GM13976 (cell line): Measurements from ENCODE around the gene CASP8.

Experiments
- DNase-seq: peaks from one replicate; pipeline ENCODE4 v3.0.0; 2012; ENCODE audit warnings: low spot score
- in situ Hi-C: fragments of 300-500 bp; cut with MboI; formaldehyde crosslinking; loops from one replicate; pipeline ENCODE4 v1.12.0; 2022; ENCODE audit warnings: low sequenced_read_pairs, mixed read lengths, inconsistent platforms; ENCODE audit not compliant: unreplicated experiment
- TF ChIP-seq, protein P1 (sequence below): IDR thresholded peaks from 2 replicates; pipeline ENCODE4 v1.5.1; 2012; ENCODE audit warnings: borderline replicate concordance, mild to moderate bottlenecking; ENCODE audit not compliant: insufficient read depth; ENCODE audit errors: extremely low read depth, missing control alignments, control extremely low read depth

Gene CASP8

DNA sequence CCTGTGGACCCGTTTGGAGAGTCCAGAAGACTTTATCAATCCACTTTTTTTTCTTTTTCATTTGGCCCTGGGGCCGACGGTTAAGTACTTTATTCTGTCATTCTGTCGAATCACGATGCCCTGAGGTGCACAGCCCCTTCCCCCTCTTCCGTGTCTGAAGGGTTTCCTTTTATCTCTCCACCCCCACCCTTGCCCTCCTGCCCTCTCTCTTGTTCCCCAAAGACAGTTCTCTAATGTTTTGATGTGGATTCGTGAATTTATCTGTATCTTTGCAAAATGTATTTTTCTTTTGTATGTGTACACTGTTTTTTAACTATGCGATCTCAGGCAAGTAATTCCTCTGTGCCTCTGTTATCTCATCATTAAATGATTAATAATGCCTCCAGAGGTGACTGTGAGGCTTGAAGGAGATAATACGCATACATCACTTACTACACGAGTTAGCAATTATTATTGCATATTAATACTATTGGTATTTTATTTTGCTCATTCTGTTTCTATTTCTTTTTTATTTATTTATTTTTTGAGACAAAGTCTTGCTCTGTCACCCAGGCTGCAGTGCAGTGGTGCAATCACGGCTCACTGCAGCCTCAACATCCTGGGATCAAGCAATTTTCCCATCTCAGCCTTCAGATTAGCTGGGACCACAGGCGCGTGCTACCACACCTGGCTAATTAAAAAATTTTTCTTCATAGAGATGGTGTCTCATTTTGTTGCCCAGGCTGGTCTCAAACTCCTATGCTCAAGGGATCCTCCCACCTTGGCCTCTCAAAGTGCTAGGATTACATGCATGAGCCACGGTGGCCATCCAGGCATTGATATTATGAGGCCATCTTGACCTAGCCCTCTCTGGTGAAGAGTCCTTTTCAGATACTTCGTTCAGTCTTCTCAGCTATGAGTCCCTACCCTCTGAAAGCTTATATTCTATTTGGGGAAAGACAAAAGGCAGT, 1.4 kb upstream of the CASP8 start:
- DNase-seq = no peak
- in situ Hi-C loops = no loop called here

DNA sequence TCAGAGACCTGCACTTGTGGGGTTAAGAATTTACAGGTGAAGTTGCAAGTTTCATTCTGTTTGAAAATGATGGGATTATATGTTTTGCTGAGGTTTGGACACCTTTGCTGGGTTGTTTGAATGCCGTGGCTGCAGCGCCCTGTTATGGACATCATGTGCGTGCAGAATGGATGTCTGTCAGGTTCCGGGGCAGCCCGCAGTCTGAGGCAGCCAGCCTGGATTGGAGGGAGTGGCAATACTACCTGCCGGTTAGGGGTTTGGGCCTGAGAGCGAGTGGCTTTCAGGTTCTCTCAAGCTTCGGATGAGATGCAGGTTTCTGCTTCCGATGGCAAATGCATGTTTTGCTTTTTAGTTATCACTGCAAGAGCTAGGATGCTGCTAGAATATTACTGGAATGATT, 1.1 kb downstream of the CASP8 start:
- TF ChIP-seq, protein P1, sequence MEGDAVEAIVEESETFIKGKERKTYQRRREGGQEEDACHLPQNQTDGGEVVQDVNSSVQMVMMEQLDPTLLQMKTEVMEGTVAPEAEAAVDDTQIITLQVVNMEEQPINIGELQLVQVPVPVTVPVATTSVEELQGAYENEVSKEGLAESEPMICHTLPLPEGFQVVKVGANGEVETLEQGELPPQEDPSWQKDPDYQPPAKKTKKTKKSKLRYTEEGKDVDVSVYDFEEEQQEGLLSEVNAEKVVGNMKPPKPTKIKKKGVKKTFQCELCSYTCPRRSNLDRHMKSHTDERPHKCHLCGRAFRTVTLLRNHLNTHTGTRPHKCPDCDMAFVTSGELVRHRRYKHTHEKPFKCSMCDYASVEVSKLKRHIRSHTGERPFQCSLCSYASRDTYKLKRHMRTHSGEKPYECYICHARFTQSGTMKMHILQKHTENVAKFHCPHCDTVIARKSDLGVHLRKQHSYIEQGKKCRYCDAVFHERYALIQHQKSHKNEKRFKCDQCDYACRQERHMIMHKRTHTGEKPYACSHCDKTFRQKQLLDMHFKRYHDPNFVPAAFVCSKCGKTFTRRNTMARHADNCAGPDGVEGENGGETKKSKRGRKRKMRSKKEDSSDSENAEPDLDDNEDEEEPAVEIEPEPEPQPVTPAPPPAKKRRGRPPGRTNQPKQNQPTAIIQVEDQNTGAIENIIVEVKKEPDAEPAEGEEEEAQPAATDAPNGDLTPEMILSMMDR = no peak
- in situ Hi-C loops = no loop called here
- DNase-seq = no peak

More for the DNA sequence above, 1.4 kb upstream of the CASP8 start:
- TF ChIP-seq, protein P1 = no peak

DNA sequence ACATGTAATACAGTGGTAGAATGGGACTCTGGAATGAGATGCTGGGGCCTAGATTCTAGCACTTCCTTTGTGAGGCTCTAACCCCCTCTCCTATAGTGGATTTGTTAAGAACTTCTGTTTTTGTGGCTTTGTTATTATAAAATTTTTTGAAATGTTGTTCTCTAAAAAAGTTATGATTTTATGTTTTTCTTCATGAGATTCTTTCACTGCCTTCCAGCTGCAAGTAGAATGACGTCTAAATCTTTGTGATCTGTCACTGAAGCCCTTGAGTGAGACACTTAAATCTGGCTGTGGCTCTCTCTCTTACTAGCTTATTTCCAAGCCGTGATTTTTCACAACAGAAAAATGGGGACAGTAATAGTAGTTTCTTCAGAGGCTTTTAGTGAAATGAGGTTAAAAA, 1.6 kb downstream of the CASP8 start:
- in situ Hi-C loops = no loop called here
- TF ChIP-seq, protein P1 = no peak
- DNase-seq = no peak

DNA sequence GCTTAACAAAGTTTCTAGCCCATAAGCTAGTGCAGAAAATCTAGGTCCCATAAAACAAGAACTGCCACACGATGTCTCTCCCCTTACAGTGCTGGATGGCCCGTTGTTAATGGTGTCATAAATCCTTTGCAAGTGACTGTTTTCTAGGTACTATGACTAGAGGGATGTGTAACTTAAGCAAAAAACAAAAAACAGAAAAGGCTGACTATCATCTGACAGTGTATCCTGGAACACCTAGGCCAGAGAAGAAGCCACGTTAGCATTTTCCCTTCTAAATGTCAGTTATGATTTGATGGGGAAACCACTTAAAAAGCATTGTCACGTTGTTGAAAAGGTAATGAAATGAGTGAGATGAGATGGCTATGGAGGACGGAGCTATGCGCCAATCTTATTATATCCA, 2.4 kb downstream of the CASP8 start:
- DNase-seq = no peak
- in situ Hi-C loops = no loop called here
- TF ChIP-seq, protein P1 = no peak

DNA sequence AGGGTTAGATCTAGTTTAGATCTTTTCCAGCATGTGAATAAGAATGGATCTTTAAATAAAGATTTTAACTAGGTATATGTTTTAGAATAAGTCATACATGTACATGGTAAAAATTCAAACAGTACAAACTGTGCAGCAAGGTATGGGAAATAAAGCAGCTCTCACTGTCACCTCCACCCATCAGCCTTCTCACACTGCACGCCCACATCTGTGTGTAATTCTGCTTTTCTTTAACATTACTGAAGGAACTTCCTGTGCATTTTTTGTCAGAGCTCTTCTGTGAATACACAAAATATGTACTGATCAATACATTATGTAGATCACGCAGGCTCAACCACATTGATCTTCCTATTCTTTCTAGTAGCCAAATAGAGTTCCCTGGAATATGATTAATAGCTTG, 3.4 kb downstream of the CASP8 start:
- TF ChIP-seq, protein P1 = no peak
- no peak for DNase-seq
- in situ Hi-C loops = no loop called here

DNA sequence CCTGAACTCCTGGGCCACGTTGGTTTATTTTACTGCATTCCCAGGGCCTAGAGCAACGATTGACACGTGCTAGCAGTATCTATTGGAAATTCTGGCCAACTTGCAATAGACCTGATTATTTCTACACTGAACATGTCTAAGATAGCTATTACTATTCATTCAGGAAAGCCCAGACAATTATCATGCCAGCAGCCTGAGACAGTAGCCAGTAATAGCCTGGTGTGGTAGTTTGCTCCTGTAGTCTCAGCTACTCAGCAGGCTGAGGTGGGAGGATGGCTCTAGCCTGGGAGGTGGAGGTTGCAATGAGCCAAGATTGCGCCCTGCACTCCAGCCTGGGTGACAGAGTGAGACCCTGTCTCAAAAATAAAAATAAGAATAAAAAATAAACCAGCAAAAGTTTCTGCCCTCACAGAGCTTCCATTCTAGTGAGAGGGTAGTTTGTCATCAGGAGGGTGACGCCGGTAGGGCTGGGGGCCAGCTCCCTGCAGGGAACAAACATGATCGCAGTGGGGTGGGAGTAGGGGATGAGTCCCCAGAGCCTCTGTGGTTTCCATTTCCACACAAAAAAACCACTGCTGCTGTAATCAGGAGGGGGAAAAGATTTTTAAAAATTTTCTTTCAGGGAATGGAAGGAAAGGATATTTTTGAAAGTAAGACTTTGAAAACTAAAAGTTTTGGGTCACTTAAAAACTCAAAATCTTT, 4.3 kb downstream of the CASP8 start:
- TF ChIP-seq, protein P1 = no peak
- in situ Hi-C loops = no loop called here
- no peak for DNase-seq
